Thymus (tissue), 11 donors: ENCODE data around the gene POLD4. TPM values are rescaled to one million over a fixed set of nuclear protein-coding genes. Genes with fewer than 3 reads are reported as not detected.
"Not testable (repeated sequence)": the region's sequence is repeated elsewhere in the genome, so short reads cannot be mapped to it uniquely, and the experiment has no call there.

Experiments
- DNase-seq, 9 donors: peaks; one replicate each; pipeline ENCODE4 v3.0.0-alpha.2; 2013; ENCODE audit warnings: low spot score in 9 of 9, low read depth in 6 of 9, missing footprints in 1 of 9
- H3K27ac ChIP-seq, 2 donors: one replicate each; pipeline ENCODE4 v1.5.1; 2013; ENCODE audit warnings: control low read depth in 1 of 2, low read depth in 1 of 2, low read length in 1 of 2, mild to moderate bottlenecking in 1 of 2, moderate library complexity in 1 of 2
- H3K27me3 ChIP-seq, 2 donors: one replicate each; pipeline ENCODE4 v1.5.1; 2013; ENCODE audit warnings: low read length in 1 of 2; ENCODE audit not compliant: control insufficient read depth in 2 of 2, insufficient read depth in 1 of 2
- H3K36me3 ChIP-seq, 2 donors: one replicate each; pipeline ENCODE4 v1.5.1; 2013; ENCODE audit warnings: low read length in 1 of 2, mild to moderate bottlenecking in 1 of 2, moderate library complexity in 1 of 2; ENCODE audit not compliant: control insufficient read depth in 2 of 2, insufficient read depth in 2 of 2
- H3K4me1 ChIP-seq, 2 donors: one replicate each; pipeline ENCODE4 v1.5.1; 2013; ENCODE audit warnings: low read length in 2 of 2; ENCODE audit not compliant: control insufficient read depth in 2 of 2, insufficient read depth in 2 of 2
- H3K4me3 ChIP-seq, 2 donors: one replicate each; pipeline ENCODE4 v1.5.1; 2013; ENCODE audit warnings: low read length in 2 of 2, control low read depth in 1 of 2, mild to moderate bottlenecking in 1 of 2
- H3K9me3 ChIP-seq, 2 donors: one replicate each; pipeline ENCODE4 v1.5.1; 2013; ENCODE audit warnings: low read length in 1 of 2, mild to moderate bottlenecking in 1 of 2; ENCODE audit not compliant: control insufficient read depth in 2 of 2, insufficient read depth in 1 of 2
- WGBS: extraction: QIAGEN DNeasy Blood & Tissue Kit; methylation state at CpG from one replicate; pipeline ENCODE4 v1.1.7; 2013; 5-methylcytosine and 5-hydroxymethylcytosine counted together
- polyA plus RNA-seq: library from polyadenylated mRNA; stranded (reverse); fragments of 200-250 nt; gene quantifications from one replicate; pipeline ENCODE4 v1.2.3, GENCODE V29; 2013
- total RNA-seq: library from RNA; stranded (reverse); fragments of 120-200 nt; gene quantifications from one replicate; pipeline ENCODE4 v1.2.4, GENCODE V29; 2013
- donor health status: healthy.

POLD4 gene
- total and polyA plus RNA-seq, 2 donors: 70.0 to 143 TPM

GRCh38 chr11:67332081-67332691, 21.2 kb downstream of the POLD4 start:
- WGBS: 92% methylated on average over 6 of the region's 6 CpGs
- no peak for DNase-seq
- Histone ChIP-seq H3K4me3 (no peak overlapping the region), H3K36me3 (no peaks in the 10 kb centered on the region), H3K27me3 (no peaks in the 10 kb centered on the region), H3K4me1 (no peaks in the 10 kb centered on the region), H3K9me3 (no peaks in the 10 kb centered on the region), H3K27ac (no peak overlapping the region)

- WGBS: 98% methylated on average over 7 of the region's 7 CpGs
- Histone ChIP-seq H3K27me3 (peaks cover 0 to 7% of the 10 kb centered on the region in 2 donors), H3K27ac (no peak overlapping the region), H3K36me3 (no peaks in the 10 kb centered on the region), H3K4me1 (peaks cover under 1 to 2% of the 10 kb centered on the region in 2 donors), H3K4me3 (no peak overlapping the region), H3K9me3 (no peaks in the 10 kb centered on the region)
- no peak for DNase-seq
These were observed 29.8 kb downstream of the POLD4 start for GRCh38 chr11:67323526-67323925.

DNA sequence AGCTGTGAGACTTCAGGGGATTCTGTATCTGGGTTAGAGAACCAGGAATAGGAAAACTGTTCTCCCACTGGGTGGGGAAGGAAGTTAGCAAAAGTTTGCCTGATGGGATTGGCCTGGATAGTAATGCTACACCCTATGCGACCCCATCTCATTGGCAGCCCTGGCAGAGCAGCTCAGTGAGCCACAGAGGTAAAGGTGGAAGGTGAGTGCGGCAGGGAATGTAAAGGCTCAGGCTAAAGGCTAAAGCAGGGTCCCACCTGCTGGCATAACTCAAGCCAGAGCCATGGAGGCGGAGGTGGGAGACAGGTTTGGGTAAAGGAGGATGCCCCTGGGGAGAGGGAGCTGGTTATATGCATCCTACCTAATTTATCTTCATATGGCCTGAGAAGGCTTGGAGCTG, 31.3 kb downstream of the POLD4 start:
- no peak for DNase-seq
- H3K27me3 ChIP-seq: peaks cover 0 to 15% of the 10 kb centered on the region in 2 donors
- peaks cover 7 to 9% of the 10 kb centered on the region in 2 donors for H3K4me1 ChIP-seq
- H3K36me3 ChIP-seq: no peaks in the 10 kb centered on the region
- H3K9me3 ChIP-seq: peaks cover 0 to 7% of the 10 kb centered on the region in 2 donors
- no peak overlapping the region for H3K4me3 ChIP-seq
- WGBS: over 99% methylated on average over 3 of the region's 3 CpGs
- H3K27ac ChIP-seq: no peak overlapping the region

- whole genome bisulfite sequencing: 95% methylated on average over 6 of the region's 6 CpGs
- Histone ChIP-seq H3K4me3 (no peak overlapping the region), H3K4me1 (peaks cover 7 to 12% of the 10 kb centered on the region in 2 donors), H3K9me3 (peaks cover 0 to 7% of the 10 kb centered on the region in 2 donors), H3K27me3 (peaks cover 0 to 15% of the 10 kb centered on the region in 2 donors), H3K36me3 (no peaks in the 10 kb centered on the region), H3K27ac (no peak overlapping the region)
- DNase-seq: no peak
These were observed 32.0 kb downstream of the POLD4 start for GRCh38 chr11:67321313-67321871.

DNA sequence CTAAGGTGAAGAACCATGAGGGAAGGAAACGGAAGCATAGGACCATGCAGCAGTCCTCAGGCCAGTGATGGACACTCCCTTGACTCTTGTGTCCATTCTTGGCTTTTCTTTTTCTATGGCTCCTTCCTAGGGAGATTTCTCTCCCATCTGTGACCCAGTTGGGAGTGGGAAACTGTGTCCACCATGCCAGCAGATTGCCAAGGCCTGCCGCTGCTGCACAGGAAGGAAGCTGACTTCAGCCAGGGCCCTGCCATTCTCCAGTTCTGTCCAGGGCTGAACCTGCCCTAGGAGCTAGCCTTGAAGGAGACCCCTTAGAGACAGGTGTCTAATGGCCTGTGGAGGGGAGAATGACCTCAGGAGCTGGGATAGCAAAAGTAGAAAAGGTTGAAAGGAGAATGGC, 32.7 kb downstream of the POLD4 start:
- peaks cover 7 to 12% of the 10 kb centered on the region in 2 donors for H3K4me1 ChIP-seq
- peaks cover 0 to 15% of the 10 kb centered on the region in 2 donors for H3K27me3 ChIP-seq
- DNase-seq: no peak
- no peak overlapping the region for H3K4me3 ChIP-seq
- H3K9me3 ChIP-seq: peaks cover 0 to 7% of the 10 kb centered on the region in 2 donors
- WGBS: over 99% methylated on average over 2 of the region's 2 CpGs
- H3K36me3 ChIP-seq: no peaks in the 10 kb centered on the region
- no peak overlapping the region for H3K27ac ChIP-seq

- no peak for DNase-seq
These were observed 33.3 kb downstream of the POLD4 start for GRCh38 chr11:67320011-67320410.

GRCh38 chr11:67318876-67319275, 34.5 kb downstream of the POLD4 start:
- Histone ChIP-seq H3K4me1 (peaks cover 7 to 12% of the 10 kb centered on the region in 2 donors), H3K27me3 (peaks cover 0 to 15% of the 10 kb centered on the region in 2 donors)
- not testable (repeated sequence) for H3K36me3 ChIP-seq, H3K9me3 ChIP-seq, DNase-seq, H3K27ac ChIP-seq, H3K4me3 ChIP-seq
- 99% methylated on average over 12 of the region's 12 CpGs for WGBS

More at GRCh38 chr11:67320011-67320410, 33.3 kb downstream of the POLD4 start:
- no peaks in the 10 kb centered on the region for H3K36me3 ChIP-seq
- H3K4me3 ChIP-seq: no peak overlapping the region
- H3K27me3 ChIP-seq: peaks cover 0 to 15% of the 10 kb centered on the region in 2 donors
- 95% methylated on average over 3 of the region's 3 CpGs for WGBS
- no peak overlapping the region for H3K27ac ChIP-seq
- peaks cover 0 to 7% of the 10 kb centered on the region in 2 donors for H3K9me3 ChIP-seq
- H3K4me1 ChIP-seq: peaks cover 7 to 12% of the 10 kb centered on the region in 2 donors

- Histone ChIP-seq H3K36me3 (no peaks in the 10 kb centered on the region), H3K4me1 (peaks cover 7 to 16% of the 10 kb centered on the region in 2 donors), H3K4me3 (peak overlapping the region; percentile 67 to 84), H3K27me3 (peaks cover 0 to 15% of the 10 kb centered on the region in 2 donors), H3K9me3 (peaks cover 0 to 7% of the 10 kb centered on the region in 2 donors), H3K27ac (no peak overlapping the region)
- WGBS: 1% methylated on average over 53 of the region's 53 CpGs
- DNase-seq: no peak
These were observed 35.3 kb downstream of the POLD4 start for GRCh38 chr11:67317888-67318555.
